ENCODE measurements around the gene GSE1.
A peak's percentile ranks its signal among the peaks of the same experiment; 100 is the strongest.

GSE1 gene

DNA sequence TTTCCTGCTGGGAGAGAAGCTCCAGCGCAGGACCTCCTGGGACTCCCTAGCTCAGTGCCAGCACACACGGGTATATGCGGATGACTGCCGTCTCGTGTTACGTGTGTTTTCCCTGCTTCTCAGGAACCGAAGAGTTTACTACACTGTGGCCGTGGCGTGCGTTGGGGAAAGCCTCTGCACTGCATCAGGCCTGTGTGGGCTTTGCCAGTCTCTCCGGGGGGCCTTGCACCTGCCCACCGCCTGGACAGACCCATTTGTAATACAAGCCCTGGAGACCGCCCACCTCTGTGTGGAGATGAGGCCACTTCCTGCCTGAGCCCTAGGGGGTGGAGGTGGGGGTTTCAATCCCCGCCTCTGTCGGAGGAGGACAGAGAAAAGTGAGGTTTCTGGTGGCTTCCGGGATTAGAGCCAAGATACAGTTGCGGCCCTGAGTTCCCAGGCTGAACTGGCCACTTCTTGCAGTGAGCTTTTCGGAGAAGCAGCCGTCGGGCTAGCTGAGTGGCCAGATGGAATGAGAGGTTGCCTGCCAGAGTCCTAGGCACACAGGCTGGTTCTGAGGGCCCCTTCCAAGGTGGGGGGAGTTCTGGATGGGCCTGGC, 43.4 kb upstream of the GSE1 start:
- Histone ChIP-seq H3K4me3 (ENCODE audit: low read length) (no peak overlapping the region), H3K9ac (ENCODE audit: low read length) (no peak overlapping the region), H3K4me1 (ENCODE audit: control insufficient read depth, insufficient read depth, low read length) (peaks cover 41% of the 10 kb centered on the region), H3K27me3 (replicated peaks; ENCODE audit: control insufficient read depth, insufficient read depth, low read length) (no peaks in the 10 kb centered on the region), H3K36me3 (ENCODE audit: control insufficient read depth, insufficient read depth, low read length, severe bottlenecking) (peaks cover 4% of the 10 kb centered on the region), H3K9me3 (ENCODE audit: control insufficient read depth, low read length) (no peaks in the 10 kb centered on the region)
- no peak for DNase-seq (ENCODE audit: low read depth)

DNA sequence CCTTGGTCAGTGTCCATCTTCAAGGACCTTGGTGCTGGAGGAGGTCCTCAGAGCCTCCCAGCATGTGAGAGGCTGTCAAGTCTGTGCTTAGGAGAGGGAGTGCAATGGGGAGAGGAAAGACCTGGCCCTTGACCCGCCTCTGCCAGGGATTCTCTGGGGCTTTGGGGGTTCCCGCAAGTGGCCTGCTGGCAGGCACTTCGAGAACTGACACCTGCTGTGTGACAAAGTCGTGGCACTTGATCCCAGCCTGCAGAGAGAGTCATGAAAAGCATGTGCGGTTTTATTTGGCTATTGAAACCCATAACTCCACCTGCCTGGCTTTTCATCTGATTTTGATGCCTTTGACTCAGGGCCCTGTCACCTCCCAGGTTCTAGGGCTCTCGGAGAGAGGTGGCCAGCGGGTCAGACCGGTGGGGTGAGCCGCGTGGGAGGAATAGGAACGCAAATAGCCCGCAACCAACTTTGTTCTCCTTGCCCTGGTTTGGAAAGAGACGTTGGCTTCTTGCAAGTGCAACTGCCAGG, 42.8 kb upstream of the GSE1 start:
- H3K9me3 ChIP-seq (ENCODE audit: control insufficient read depth, low read length) = no peaks in the 10 kb centered on the region
- peaks cover 45% of the 10 kb centered on the region for H3K4me1 ChIP-seq (ENCODE audit: control insufficient read depth, insufficient read depth, low read length)
- no peaks in the 10 kb centered on the region for H3K27me3 ChIP-seq (replicated peaks; ENCODE audit: control insufficient read depth, insufficient read depth, low read length)
- no peak overlapping the region for H3K4me3 ChIP-seq (ENCODE audit: low read length)
- peaks cover 4% of the 10 kb centered on the region for H3K36me3 ChIP-seq (ENCODE audit: control insufficient read depth, insufficient read depth, low read length, severe bottlenecking)
- no peak overlapping the region for H3K9ac ChIP-seq (ENCODE audit: low read length)
- DNase-seq (ENCODE audit: low read depth) = no peak

DNA sequence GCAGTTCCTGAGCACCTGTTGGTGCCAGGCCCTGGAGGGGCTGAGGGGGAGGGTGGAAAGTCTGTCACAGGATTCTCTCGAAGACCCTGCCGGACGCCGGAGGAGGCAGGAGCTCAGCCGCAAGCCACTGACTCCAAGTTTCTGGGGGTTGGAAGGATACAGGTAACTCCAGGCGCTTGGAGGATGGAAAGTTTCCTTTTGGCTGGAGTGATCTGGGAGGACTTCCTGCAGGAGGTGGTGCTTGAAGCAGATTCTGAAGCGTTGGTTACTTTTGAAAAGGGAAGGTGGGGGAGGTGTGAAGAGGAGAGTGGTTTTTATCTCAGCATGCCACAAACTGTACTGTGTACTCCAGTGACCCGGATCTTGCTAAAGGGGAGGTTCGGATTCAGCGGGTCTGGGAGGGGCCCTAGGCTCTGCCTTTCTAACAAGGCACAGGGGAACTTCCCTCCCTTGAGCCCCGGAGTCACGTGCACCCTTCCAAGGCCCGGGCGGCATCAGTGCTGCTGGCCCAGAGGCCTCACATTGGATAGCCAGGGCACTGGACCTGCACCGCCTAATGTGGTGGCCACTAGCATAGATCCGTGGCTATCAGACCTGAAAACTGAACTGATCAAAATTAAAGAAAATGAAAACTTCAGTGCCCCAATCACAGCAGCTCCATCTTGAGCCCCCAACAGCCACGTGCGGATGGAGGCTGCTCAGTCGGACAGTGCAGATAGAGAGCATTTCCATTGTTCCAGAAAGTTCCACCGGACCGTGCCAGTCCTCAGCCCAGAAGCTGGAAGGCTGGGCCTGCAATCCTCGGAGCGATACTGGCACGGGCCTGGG, 42.2 kb upstream of the GSE1 start:
- Histone ChIP-seq H3K36me3 (ENCODE audit: control insufficient read depth, insufficient read depth, low read length, severe bottlenecking) (peaks cover 4% of the 10 kb centered on the region), H3K9me3 (ENCODE audit: control insufficient read depth, low read length) (no peaks in the 10 kb centered on the region), H3K9ac (ENCODE audit: low read length) (no peak overlapping the region), H3K4me1 (ENCODE audit: control insufficient read depth, insufficient read depth, low read length) (peaks cover 45% of the 10 kb centered on the region), H3K4me3 (ENCODE audit: low read length) (no peak overlapping the region), H3K27me3 (replicated peaks; ENCODE audit: control insufficient read depth, insufficient read depth, low read length) (no peaks in the 10 kb centered on the region)
- no peak for DNase-seq (ENCODE audit: low read depth)

DNA sequence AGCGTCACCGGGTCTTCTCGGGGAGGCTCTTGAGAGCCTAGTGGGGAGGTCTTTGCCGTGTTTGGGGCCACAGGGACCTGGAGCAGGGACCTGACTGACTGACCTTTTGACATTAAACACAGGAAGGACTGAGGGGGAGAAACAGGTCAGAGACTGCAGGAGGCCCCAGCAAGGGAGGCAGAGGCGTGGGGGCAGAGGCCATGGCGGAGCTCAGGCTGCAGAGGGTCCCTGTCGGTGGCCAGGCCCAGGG, 41.6 kb upstream of the GSE1 start:
- no peak for DNase-seq (ENCODE audit: low read depth)
- no peak overlapping the region for H3K4me3 ChIP-seq (ENCODE audit: low read length)

DNA sequence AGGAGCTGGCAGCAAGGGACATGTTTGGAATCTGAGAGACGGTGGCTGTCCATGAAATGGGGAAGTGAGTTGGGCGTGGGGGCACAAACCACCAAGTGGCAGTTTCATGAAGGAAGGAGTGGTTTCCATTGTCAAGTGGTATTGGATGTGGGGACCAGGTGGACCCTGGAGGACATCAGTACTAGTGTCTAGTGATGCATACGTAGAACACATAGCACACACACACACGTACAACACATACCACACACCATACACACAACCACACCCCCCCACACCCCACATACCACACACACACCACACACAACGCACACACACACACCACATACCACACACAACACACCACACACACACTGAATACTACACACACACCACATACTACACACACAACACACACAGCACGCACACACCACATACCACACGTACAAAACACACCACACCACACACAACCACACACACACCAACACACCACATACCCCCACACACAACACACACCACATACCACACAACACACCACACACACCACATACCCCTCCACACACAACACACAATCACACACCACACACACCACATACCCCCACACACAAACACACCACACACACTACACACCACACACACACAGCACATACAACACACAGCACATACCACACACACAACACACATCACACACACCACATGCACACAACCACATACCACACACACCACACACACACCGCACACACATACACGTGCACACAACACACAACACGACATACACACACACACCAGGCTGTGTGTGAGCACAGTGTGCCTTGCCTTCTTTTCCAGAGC, 41.1 kb upstream of the GSE1 start:
- H3K9ac ChIP-seq (ENCODE audit: low read length) = no peak overlapping the region
- H3K4me1 ChIP-seq (ENCODE audit: control insufficient read depth, insufficient read depth, low read length) = peaks cover 45% of the 10 kb centered on the region
- no peaks in the 10 kb centered on the region for H3K27me3 ChIP-seq (replicated peaks; ENCODE audit: control insufficient read depth, insufficient read depth, low read length)
- peaks cover 4% of the 10 kb centered on the region for H3K36me3 ChIP-seq (ENCODE audit: control insufficient read depth, insufficient read depth, low read length, severe bottlenecking)
- DNase-seq (ENCODE audit: low read depth) = no peak
- H3K4me3 ChIP-seq (ENCODE audit: low read length) = no peak overlapping the region
- H3K9me3 ChIP-seq (ENCODE audit: control insufficient read depth, low read length) = no peaks in the 10 kb centered on the region

More for the DNA sequence above, 41.6 kb upstream of the GSE1 start:
- Histone ChIP-seq H3K9ac (ENCODE audit: low read length) (no peak overlapping the region), H3K36me3 (ENCODE audit: control insufficient read depth, insufficient read depth, low read length, severe bottlenecking) (peaks cover 4% of the 10 kb centered on the region), H3K4me1 (ENCODE audit: control insufficient read depth, insufficient read depth, low read length) (peaks cover 45% of the 10 kb centered on the region), H3K9me3 (ENCODE audit: control insufficient read depth, low read length) (no peaks in the 10 kb centered on the region), H3K27me3 (replicated peaks; ENCODE audit: control insufficient read depth, insufficient read depth, low read length) (no peaks in the 10 kb centered on the region)

DNA sequence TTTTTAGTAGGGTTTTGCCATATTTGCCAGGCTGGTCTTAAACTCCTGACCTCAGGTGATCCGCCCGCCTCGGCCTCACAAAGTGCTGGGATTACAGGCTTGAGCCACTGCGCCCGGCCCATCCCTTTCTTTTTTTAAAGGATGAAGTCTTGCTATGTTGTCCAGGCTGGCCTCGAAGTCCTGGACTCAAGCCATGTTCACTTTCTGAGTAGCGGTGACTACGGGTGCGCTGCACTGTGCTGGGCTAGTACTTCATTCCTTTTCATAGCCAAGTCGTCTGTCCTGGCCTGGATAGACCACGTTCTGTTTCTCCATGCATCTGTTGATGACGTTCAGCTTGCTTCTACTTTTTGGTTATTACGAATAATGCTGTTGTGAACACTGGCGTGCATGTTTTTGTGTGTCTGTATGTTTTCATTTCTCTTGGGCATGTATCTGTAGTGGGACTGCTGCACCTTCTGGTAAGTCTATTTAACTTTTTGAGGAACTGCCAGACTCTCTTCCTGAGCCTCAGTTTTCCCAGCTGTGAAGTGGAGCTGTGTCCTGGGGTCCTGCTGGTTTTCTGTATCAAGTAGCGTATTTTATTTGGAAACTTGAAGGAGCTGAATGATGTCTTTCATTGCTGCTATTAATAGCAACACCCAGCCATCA, 40.0 kb upstream of the GSE1 start:
- Histone ChIP-seq H3K27me3 (replicated peaks; ENCODE audit: control insufficient read depth, insufficient read depth, low read length) (no peaks in the 10 kb centered on the region), H3K4me1 (ENCODE audit: control insufficient read depth, insufficient read depth, low read length) (peaks cover 43% of the 10 kb centered on the region)

DNA sequence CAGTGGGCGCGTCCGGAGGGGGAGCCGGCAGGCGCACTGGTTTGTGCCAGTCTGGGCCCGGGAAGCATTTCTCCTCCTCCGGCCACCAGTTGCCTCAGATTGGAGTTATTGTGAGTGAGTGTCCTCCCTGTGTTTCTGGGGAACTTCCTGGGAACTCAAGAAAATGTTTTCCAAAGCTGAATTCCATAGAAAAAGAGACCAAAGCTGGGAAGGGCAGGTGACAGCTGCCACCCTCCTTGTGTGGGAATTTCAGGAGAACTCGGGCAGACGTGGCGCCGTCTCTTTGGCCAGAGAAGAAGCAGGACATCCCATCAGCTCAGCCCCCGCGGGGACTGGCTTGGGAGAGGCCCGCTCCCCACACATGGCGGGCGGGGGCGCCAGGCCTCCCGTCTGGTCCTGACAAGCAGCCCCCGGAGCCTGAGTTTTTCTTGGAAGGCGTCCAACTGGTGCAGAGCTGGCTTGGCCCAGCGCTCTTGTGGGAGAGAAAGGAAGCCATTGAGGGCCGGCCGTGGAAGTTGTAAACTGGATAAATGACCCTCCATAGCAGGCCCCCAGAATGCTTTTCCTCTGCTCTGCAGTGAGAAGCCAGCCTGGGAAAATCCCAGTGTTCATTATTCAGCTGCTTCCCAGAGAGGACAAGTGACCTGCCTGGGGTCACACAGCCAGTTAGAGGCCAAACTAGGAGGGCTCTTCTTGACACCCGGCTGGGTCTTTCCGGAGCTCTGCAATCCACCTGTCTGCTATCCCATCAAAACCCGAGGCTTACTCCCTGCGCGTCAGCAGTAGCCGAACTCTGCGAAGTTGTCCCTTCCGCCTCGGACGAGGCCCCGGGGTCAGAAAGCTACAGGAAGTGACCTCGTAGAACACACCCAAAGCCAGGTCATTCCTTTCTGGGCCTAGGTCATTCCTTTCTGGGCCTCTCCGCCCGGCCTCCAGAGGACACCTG, 39.2 kb upstream of the GSE1 start:
- H3K4me1 ChIP-seq (ENCODE audit: control insufficient read depth, insufficient read depth, low read length) = peaks cover 37% of the 10 kb centered on the region
- no peaks in the 10 kb centered on the region for H3K9me3 ChIP-seq (ENCODE audit: control insufficient read depth, low read length)
- peak; percentile 66 for DNase-seq (ENCODE audit: low read depth)
- H3K4me3 ChIP-seq (ENCODE audit: low read length) = peak overlapping the region; percentile 49
- peaks cover 9% of the 10 kb centered on the region for H3K36me3 ChIP-seq (ENCODE audit: control insufficient read depth, insufficient read depth, low read length, severe bottlenecking)
- H3K9ac ChIP-seq (ENCODE audit: low read length) = peak overlapping the region; percentile 43
- H3K27me3 ChIP-seq (replicated peaks; ENCODE audit: control insufficient read depth, insufficient read depth, low read length) = no peaks in the 10 kb centered on the region

More for the DNA sequence above, 40.0 kb upstream of the GSE1 start:
- H3K9me3 ChIP-seq (ENCODE audit: control insufficient read depth, low read length) = no peaks in the 10 kb centered on the region
- H3K36me3 ChIP-seq (ENCODE audit: control insufficient read depth, insufficient read depth, low read length, severe bottlenecking) = peaks cover 4% of the 10 kb centered on the region
- H3K4me3 ChIP-seq (ENCODE audit: low read length) = no peak overlapping the region
- no peak overlapping the region for H3K9ac ChIP-seq (ENCODE audit: low read length)
- no peak for DNase-seq (ENCODE audit: low read depth)

DNA sequence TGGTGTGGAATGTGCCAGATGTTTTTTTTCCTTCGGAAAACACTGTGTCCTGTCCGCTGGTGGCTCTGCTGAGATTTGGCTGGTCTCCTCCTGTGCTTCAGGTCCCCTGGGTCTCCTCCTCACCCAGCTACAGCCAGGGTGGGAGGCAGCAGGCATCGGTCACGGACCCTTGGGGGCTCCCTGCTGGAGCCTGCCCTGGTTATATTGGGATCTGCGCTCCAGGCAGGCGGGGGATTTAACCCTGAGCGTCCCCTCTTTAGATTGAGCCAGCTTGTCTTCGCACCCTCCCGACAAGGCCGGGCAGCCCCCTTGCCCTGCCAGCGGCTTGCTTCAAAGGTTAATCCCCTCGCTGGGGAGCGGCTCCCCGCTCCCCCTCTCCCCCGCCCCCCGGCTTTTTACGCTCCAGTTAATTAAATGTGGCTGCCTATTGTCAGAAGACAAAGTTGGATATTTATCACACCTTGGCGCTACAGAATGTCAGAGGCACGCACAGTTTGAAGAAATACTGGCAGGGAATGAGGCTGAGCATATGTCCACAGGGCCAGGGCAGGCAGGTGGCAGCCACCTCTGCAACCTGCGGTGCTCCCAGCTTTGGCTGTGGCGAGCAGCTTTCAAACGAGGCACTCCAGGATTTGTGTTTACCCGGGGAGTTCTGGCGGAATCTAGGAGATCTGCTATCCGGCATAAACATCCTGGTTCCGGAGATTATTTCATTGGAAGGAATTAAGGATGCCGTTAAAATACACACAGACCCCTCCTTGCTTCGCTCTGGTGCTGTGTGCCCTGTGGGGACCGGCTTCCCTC, 38.2 kb upstream of the GSE1 start:
- H3K4me1 ChIP-seq (ENCODE audit: control insufficient read depth, insufficient read depth, low read length) = peaks cover 41% of the 10 kb centered on the region

DNA sequence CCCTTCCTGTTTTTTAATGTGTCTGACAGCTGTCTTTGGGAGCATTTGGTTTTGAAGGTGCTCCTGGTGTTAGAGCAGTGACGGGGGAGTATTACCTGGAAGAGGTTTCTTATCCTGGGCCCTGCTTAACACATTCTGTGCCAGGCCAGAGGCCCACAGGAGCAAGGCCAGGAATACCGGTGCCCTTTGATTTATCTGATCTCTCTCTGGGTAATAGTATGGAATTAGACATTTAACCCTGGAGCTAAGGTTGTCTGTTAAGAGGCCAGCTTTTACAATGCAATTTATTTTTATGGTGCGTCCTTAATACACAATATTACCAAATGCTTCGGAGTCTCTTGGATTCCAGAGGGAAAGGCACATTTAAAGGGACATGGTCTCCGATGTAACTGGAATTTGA, 37.2 kb upstream of the GSE1 start:
- H3K36me3 ChIP-seq (ENCODE audit: control insufficient read depth, insufficient read depth, low read length, severe bottlenecking) = peaks cover 9% of the 10 kb centered on the region
- H3K4me1 ChIP-seq (ENCODE audit: control insufficient read depth, insufficient read depth, low read length) = peaks cover 40% of the 10 kb centered on the region
- no peak for DNase-seq (ENCODE audit: low read depth)
- no peaks in the 10 kb centered on the region for H3K9me3 ChIP-seq (ENCODE audit: control insufficient read depth, low read length)
- H3K27me3 ChIP-seq (replicated peaks; ENCODE audit: control insufficient read depth, insufficient read depth, low read length) = no peaks in the 10 kb centered on the region
- H3K9ac ChIP-seq (ENCODE audit: low read length) = no peak overlapping the region
- H3K4me3 ChIP-seq (ENCODE audit: low read length) = no peak overlapping the region

More for the DNA sequence above, 38.2 kb upstream of the GSE1 start:
- Histone ChIP-seq H3K9ac (ENCODE audit: low read length) (peak overlapping the region; percentile 34), H3K27me3 (replicated peaks; ENCODE audit: control insufficient read depth, insufficient read depth, low read length) (no peaks in the 10 kb centered on the region), H3K36me3 (ENCODE audit: control insufficient read depth, insufficient read depth, low read length, severe bottlenecking) (peaks cover 9% of the 10 kb centered on the region), H3K9me3 (ENCODE audit: control insufficient read depth, low read length) (no peaks in the 10 kb centered on the region), H3K4me3 (ENCODE audit: low read length) (peak overlapping the region; percentile 49)
- DNase-seq (ENCODE audit: low read depth) = no peak

DNA sequence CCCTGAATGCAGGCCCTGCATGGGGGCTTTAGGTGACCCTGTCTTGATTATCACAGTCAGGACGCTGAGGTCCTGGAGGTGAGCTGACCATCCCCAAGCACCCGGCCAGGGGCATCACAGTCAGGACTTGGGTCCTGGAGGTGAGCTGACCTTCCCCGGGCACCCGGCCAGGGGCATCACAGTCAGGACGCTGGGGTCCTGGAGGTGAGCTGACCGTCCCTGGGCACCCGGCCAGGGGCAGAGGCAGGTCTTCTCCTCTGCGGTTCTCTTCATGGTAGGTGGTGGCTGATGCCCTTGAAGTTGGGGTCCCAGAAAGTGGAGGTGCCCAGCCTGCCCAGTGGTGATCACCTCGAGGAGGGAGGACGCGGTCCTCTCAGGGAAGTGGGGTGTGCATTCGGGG, 36.2 kb upstream of the GSE1 start:
- no peak for DNase-seq (ENCODE audit: low read depth)
- Histone ChIP-seq H3K9me3 (ENCODE audit: control insufficient read depth, low read length) (no peaks in the 10 kb centered on the region), H3K4me1 (ENCODE audit: control insufficient read depth, insufficient read depth, low read length) (peaks cover 40% of the 10 kb centered on the region), H3K4me3 (ENCODE audit: low read length) (no peak overlapping the region), H3K27me3 (replicated peaks; ENCODE audit: control insufficient read depth, insufficient read depth, low read length) (no peaks in the 10 kb centered on the region), H3K9ac (ENCODE audit: low read length) (no peak overlapping the region), H3K36me3 (ENCODE audit: control insufficient read depth, insufficient read depth, low read length, severe bottlenecking) (peaks cover 9% of the 10 kb centered on the region)

Data from adipocyte (in vitro differentiated cells).